Measurements from ENCODE around the gene COPB2. TPM values are rescaled to one million over a fixed set of nuclear protein-coding genes. Genes with fewer than 3 reads are reported as not detected.

The COPB2 gene
- total RNA-seq, 2 donors from 2014 or later, result 76.5 to 137 TPM

- Histone ChIP-seq H3K36me3 (peaks cover 10 to 17% of the 10 kb centered on the region in 2 donors), H3K4me1 (replicated peaks) (no peaks in the 10 kb centered on the region), H3K9me3 (no peaks in the 10 kb centered on the region), H3K27me3 (replicated peaks; ENCODE audit: insufficient read depth) (no peaks in the 10 kb centered on the region), H3K27ac (no peak overlapping the region), H3K4me3 (no peak overlapping the region)
- intact Hi-C loops (cut with DNase I), result no loop called here
- WGBS, result 95% methylated on average over 2 of the region's 2 CpGs
- no peak for TF ChIP-seq POLR2A (IDR thresholded peaks at IDR 0.05)
- TF ChIP-seq CTCF (IDR thresholded peaks at IDR 0.05), result no peak
- TF ChIP-seq POLR2AphosphoS5 (IDR thresholded peaks at IDR 0.05), result no peak
- DNase-seq (ENCODE audit: low spot score), result no peak
Observed at GRCh38 chr3:139361276-139361675, 28.2 kb downstream of the COPB2 start.

DNA sequence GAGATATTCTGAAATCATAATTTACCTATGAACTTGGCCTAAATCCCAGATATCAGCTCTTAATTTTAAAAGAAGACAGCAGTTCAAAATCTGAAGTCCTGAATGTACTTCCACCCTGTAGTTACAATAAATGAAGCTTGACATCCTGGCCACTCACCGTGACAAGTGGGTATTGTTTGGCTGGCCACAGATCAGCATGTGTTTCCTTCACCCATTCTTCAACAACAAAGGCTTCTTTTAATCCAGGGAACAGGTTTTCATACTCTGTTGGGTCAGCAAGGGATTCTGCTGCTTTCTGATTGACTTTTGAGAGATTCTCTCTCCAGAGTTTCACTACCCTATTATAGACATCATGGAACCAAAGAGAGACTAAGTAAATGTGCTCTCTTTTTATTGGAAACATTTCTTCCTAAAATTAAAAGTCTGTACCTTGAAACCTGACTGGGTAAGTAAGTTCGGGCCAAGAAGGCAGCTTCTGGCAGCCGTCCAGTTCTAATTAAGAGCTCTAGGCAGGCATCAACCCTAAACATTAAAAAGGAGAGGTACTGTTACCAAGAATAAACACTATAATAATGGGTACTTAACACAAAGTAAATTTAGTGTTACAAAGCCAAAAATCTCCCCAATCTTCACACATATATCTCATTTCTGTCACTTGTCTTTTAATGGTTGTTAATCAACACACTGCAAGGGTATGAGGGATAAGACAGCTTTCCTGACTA is 30.4 kb downstream of the COPB2 start:
- Histone ChIP-seq H3K27ac (no peak overlapping the region), H3K4me3 (no peak overlapping the region), H3K27me3 (replicated peaks; ENCODE audit: insufficient read depth) (no peaks in the 10 kb centered on the region), H3K4me1 (replicated peaks) (no peaks in the 10 kb centered on the region), H3K9me3 (no peaks in the 10 kb centered on the region), H3K36me3 (peaks cover 12 to 22% of the 10 kb centered on the region in 2 donors)
- no peak for DNase-seq (ENCODE audit: low spot score)
- intact Hi-C loops (cut with DNase I), result no loop called here
- WGBS, result 45% methylated on average over 3 of the region's 3 CpGs
- TF ChIP-seq POLR2AphosphoS5 (IDR thresholded peaks at IDR 0.05), result no peak
- TF ChIP-seq POLR2A (IDR thresholded peaks at IDR 0.05), result no peak
- no peak for TF ChIP-seq CTCF (IDR thresholded peaks at IDR 0.05)

GRCh38 chr3:139357899-139358298 is 31.5 kb downstream of the COPB2 start:
- Histone ChIP-seq H3K36me3 (peaks cover 12 to 18% of the 10 kb centered on the region in 2 donors), H3K4me3 (no peak overlapping the region), H3K9me3 (no peaks in the 10 kb centered on the region), H3K27me3 (replicated peaks; ENCODE audit: insufficient read depth) (no peaks in the 10 kb centered on the region), H3K4me1 (replicated peaks) (no peaks in the 10 kb centered on the region), H3K27ac (no peak overlapping the region)
- no peak for TF ChIP-seq POLR2A (IDR thresholded peaks at IDR 0.05)
- TF ChIP-seq CTCF (IDR thresholded peaks at IDR 0.05), result no peak
- TF ChIP-seq POLR2AphosphoS5 (IDR thresholded peaks at IDR 0.05), result no peak
- WGBS, result 70% methylated on average over 4 of the region's 4 CpGs
- DNase-seq (ENCODE audit: low spot score), result no peak
- intact Hi-C loops (cut with DNase I), result no loop called here

- Histone ChIP-seq H3K27ac (no peak overlapping the region), H3K27me3 (replicated peaks; ENCODE audit: insufficient read depth) (no peaks in the 10 kb centered on the region), H3K36me3 (peaks cover 10 to 13% of the 10 kb centered on the region in 2 donors), H3K9me3 (no peaks in the 10 kb centered on the region), H3K4me1 (replicated peaks) (no peaks in the 10 kb centered on the region), H3K4me3 (no peak overlapping the region)
- intact Hi-C loops (cut with DNase I), result no loop called here
- 60% methylated on average over 1 of the region's 1 CpG for WGBS
- DNase-seq (ENCODE audit: low spot score), result no peak
- no peak for TF ChIP-seq CTCF (IDR thresholded peaks at IDR 0.05)
- no peak for TF ChIP-seq POLR2A (IDR thresholded peaks at IDR 0.05)
Observed at GRCh38 chr3:139355891-139356290, 33.6 kb downstream of the COPB2 start.

DNA sequence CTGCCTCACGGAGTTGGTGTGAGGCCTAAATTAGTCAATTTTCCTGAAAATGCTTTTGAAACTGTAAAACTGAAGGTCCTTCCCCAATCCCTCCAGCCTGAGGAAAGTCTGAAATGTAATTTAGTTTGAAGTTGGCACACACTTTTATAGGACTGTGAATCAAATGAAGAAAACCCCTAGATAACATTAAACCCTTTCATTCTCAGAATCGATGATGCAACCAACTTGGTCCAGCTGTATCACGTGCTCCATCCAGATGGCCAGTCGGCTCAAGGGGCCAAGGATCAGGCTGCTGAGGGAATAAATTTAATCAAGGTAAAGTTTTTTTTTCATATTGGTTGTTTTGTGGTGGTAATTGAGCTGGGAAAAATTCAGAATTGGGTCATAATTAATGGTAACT is 34.0 kb downstream of the COPB2 start:
- Histone ChIP-seq H3K36me3 (peaks cover 11 to 13% of the 10 kb centered on the region in 2 donors), H3K9me3 (no peaks in the 10 kb centered on the region), H3K27me3 (replicated peaks; ENCODE audit: insufficient read depth) (no peaks in the 10 kb centered on the region), H3K4me1 (replicated peaks) (no peaks in the 10 kb centered on the region), H3K4me3 (no peak overlapping the region), H3K27ac (no peak overlapping the region)
- intact Hi-C loops (cut with DNase I), result no loop called here
- DNase-seq (ENCODE audit: low spot score), result no peak
- 73% methylated on average over 4 of the region's 4 CpGs for WGBS
- TF ChIP-seq POLR2AphosphoS5 (IDR thresholded peaks at IDR 0.05) (no peak), POLR2A (IDR thresholded peaks at IDR 0.05) (no peak)
